HG03108 (cell line): ENCODE measurements around the gene PXMP4.
A peak's percentile ranks its signal among the peaks of the same experiment; 100 is the strongest.
"Not testable (repeated sequence)": the region's sequence is repeated elsewhere in the genome, so short reads cannot be mapped to it uniquely, and the experiment has no call there.

Source experiments
- ATAC-seq: cut with Tn5 transposase; IDR thresholded peaks from one replicate; pipeline ENCODE4 v1.9.1; 2021; ENCODE audit warnings: moderate library complexity; ENCODE audit not compliant: unreplicated experiment

PXMP4 gene

GRCh38 chr20:33704197-33704924 is 15.7 kb downstream of the PXMP4 start:
- ATAC-seq: no peak

DNA sequence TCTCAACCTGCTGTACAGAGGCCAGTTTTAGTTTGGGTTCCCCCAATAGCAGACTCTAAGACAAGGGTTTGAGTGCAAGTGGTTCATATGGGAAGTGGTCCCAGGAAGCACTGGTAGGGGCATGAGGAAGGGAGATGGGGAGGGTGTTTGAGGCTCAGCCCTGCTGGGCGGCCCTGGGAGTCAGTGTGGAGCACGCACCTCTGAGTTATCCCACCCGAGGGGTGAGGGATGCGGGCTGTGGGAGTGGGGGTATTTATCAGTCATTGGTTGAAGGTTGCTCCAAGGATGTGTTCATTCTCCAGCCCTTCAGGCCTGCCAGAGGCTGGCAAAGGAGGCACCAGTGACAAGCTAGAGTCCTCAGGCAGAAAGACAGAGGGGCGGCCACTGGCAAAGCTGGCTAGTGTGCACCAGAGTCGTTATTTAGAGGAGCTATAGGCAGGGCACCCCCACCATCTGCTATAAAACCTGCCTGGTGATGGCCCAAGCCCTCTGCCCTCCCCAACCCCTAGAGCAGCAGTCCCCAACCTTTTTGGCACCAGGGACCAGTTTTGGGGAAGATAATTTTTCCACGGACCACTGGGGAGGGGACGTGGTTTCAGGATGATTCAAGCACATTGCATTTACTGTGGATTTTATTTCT is 16.5 kb downstream of the PXMP4 start:
- ATAC-seq: no peak

- ATAC-seq: no peak
Measured at GRCh38 chr20:33702861-33703260, 17.2 kb downstream of the PXMP4 start.

DNA sequence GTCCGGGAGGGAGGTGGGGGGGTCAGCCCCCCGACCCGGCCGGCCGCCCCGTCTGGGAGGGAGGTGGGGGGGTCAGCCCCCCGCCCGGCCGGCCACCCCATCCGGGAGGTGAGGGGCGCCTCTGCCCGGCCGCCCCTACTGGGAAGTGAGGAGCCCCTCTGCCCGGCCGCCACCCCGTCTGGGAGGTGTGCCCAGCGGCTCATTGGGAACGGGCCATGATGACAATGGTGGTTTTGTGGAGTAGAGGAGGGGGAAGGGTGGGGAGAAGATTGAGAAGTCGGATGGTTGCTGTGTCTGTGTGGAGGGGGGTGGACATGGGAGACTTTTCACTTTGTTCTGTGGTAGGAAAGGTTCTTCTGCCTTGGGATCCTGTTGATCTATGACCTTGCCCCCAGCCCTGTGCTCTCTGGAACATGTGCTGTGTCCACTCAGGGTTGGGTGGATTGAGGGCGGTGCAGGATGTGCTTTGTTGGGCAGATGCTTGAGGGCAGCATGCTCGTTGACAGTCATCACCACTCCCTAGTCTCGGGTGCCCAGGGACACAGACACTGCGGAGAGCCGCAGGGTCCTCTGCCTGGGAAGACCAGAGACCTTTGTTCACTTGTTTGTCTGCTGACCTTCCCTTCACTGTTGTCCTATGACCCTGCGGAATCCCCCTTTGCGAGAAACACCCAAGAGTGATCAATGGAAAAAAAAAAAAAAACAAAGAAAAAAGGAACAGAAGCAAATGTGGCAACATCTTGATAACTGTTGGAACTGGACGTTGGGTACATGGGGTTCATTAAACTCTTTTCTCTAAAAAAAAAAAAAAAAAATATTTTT is 18.3 kb downstream of the PXMP4 start:
- ATAC-seq: no peak

DNA sequence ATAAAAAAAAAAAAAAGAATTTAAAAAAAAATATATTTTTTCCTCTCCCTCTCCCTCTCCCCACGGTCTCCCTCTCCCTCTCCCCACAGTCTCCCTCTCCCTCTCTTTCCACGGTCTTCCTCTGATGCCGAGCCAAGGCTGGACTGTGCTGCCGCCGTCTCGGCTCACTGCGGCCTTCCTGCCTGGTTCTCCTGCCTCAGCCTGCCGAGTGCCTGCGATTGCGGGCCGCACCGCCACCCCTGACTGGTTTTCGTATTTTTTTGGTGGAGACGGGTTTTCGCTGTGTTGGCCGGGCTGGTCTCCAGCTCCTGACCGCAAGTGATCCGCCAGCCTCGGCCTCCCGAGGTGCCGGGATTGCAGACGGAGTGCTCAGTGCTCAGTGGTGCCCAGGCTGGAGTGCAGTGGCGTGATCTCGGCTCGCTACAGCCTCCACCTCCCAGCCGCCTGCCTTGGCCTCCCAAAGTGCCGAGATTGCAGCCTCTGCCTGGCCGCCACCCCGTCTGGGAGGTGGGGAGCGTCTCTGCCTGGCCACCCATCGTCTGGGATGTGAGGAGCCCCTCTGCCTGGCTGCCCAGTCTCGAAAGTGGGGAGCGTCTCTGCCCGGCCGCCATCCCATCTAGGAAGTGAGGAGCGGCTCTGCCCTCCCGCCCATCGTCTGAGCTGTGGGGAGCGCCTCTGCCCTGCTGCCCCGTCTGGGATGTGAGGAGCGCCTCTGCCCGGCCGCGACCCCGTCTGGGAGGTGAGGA is 19.2 kb downstream of the PXMP4 start:
- ATAC-seq: not testable (repeated sequence)

GRCh38 chr20:33698966-33699365 is 21.1 kb downstream of the PXMP4 start:
- ATAC-seq: not testable (repeated sequence)

DNA sequence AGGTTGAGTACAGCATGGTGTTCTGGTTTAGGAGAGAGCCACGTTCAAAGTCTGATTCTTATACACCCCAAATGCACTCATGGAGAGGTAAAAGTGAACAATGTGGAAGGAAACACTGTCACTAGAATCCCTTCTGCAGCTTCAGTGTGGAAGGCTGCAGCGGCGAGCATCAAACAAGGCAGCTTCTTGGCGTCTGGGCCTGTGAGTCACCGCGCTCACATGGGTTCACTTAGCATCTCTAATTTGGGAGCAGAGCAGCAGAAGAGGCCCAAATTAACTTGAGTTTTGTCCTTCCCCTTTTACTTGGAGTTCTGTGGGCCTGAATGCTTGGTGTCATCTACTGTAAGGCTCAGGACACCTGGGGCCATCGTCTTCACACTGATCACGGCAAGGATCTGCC is 23.0 kb downstream of the PXMP4 start:
- ATAC-seq: no peak

DNA sequence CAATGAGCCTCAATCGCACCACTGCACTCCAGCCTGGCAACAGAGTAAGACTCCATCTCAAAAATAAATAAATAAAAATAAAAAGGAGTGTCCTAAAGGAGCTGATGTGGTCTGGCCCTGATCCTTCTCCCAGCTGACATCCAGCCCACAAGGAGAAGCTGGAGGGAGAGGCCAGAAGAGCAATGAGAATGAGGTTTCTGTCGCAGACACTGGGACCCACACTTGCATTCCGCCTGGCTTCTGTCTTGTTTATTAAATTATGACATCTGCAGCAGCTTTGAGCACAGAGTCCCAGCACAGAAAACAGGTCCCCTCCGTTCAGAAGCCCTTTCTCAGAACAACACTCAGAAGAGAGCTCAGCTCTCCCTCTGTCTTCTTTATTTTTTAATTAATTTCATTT is 23.7 kb downstream of the PXMP4 start:
- no peak for ATAC-seq

DNA sequence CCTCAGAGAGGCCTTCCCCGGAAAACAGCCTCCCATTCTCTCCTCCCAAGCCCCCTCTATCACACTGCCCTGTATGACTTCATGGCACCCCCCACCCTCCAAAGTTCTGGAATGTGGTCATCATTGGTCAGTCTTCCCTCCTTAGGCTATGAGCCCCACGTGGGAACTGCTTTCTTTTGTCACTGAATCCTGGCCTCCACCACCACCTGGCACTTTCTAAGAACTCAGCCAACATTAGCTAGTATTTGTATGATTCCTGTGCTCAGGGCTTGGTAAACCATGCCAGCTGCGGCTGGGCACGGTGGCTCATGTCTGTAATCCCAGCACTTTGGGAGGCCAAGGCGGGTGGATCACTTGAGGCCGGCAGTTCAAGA is 25.5 kb downstream of the PXMP4 start:
- no peak for ATAC-seq

DNA sequence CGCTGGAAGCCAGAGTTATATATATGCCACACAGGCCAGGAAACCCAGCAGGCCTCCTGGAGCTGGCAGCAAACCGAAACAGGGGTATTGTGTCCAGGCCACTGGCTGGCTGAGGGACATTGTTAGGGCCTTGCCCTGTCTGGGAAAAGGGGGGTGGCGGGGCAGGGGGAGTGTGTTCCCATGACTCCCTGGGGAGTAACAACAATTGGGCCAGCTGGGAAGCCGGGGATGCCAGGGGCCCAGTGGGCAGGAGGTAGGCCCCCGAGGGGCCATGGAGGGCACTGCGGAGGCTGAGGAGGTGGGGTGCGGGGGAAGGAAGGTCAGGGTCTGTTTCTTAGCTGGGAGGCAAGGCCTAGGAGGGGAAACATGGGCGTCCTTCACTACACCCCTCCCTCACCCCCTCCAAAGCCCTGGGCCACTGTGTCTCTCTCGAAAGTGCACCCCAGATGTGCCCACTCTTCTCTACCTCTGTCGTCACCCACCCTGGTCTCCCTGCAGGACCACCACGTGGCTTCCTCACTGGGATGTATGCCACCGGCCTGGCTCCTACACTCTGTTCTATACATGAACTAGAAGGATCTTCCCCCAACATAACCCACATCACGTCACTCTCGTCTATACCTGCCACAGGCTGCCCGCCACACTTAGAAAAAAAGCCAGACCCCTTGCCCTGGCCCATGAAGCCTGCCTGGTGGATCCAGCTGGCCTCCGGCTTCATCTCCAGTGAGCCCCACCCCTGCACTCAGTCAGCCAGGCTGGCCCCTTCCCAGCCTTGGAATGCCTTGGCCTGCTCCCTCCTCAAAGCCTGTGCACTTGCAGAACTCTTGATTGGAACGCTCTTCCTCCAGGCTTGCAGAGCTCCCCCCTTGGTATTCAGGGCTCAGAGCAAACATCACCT is 26.1 kb downstream of the PXMP4 start:
- no peak for ATAC-seq

DNA sequence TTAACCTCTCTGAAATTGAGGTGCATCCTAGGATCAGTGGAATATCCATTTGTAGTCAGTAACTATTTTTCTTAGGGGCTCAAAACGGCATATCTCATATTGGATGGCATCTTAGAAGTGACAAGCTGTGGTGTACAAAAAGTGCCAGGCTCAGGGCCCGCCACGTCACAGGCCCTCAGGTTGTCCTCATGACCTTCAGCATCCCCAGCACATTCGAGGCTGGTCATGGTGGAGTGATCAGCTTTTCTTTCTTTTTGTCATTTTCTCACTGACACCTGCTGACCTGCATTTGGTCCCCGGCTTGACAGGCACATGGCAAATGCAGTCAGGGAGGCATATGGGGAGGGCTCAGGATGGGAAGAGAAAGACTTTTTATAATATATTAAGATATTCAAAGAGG is 26.8 kb downstream of the PXMP4 start:
- no peak for ATAC-seq

GRCh38 chr20:33689973-33690372 is 30.1 kb downstream of the PXMP4 start:
- no peak for ATAC-seq

- ATAC-seq: no peak
Measured at GRCh38 chr20:33689493-33689892, 30.6 kb downstream of the PXMP4 start.

GRCh38 chr20:33688938-33689424 is 31.1 kb downstream of the PXMP4 start:
- no peak for ATAC-seq

- no peak for ATAC-seq
Measured at GRCh38 chr20:33687993-33688937, 31.8 kb downstream of the PXMP4 start.

GRCh38 chr20:33687370-33687915 is 32.7 kb downstream of the PXMP4 start:
- no peak for ATAC-seq

- no peak for ATAC-seq
Measured at GRCh38 chr20:33686984-33687366, 33.1 kb downstream of the PXMP4 start.

DNA sequence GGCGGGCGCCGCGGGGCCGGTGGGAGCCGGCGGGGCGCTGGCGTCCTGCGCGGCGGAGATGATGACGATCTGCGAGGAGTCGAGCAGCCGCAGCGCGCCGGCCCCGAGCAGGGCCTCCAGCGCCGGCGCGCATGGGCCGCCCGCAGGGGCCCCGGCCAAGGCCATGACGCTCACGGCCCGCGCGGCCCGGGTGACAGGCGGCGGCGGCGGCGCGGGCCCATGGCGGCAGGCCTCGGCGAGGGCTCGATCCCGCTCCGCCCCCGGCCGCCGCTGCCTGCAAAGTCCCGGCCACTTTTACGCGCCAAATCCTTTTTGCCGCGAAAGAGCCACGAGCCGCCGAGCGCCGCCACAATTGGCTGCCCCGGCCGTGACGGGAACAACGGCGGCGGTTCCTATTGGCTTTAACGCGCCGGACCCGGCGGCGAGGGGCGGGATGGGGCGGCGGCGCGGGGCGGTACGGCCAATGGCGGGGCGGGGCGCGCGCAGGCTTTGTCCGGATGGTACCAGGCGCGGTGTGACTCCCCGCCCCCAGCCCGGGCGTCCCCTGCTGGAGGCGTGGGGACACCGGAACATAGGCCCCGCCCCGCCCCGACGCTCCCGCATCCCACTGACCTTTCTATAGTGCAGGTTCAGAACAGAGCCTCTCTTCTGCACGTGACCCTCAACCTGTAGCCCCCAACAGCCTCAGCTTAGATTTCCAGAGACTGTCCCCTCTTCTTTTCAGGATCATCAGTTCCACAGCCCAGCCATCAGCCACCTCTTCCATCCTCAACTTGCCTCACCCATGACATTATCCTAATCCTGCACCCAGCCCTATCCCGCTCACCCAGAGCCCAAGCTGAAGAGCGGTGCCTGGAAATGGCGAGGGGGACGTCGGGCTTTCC is 33.8 kb downstream of the PXMP4 start, which contains the start of gene E2F1:
Gene E2F1 (minus strand): TSS at position 286 of the 884 bp plus-strand sequence. CDS start 121 bp downstream, at position 165.
- peak; percentile 79 for ATAC-seq
